HG02870 (cell line): ENCODE data around the gene ZNF747.

Source experiments
- ATAC-seq: cut with Tn5 transposase; IDR thresholded peaks from one replicate; pipeline ENCODE4 v1.9.1; 2021; ENCODE audit warnings: mild to moderate bottlenecking, moderate library complexity; ENCODE audit not compliant: unreplicated experiment

ZNF747 gene

GRCh38 chr16:30519120-30520049 lies 15.3 kb downstream of the ZNF747 start:
- no peak for ATAC-seq

GRCh38 chr16:30518552-30518951 lies 16.1 kb downstream of the ZNF747 start:
- no peak for ATAC-seq

- ATAC-seq = no peak
These were observed 19.4 kb downstream of the ZNF747 start for GRCh38 chr16:30515275-30515674.

GRCh38 chr16:30511509-30511908 lies 23.1 kb downstream of the ZNF747 start:
- ATAC-seq = no peak

- ATAC-seq = no peak
These were observed 24.2 kb downstream of the ZNF747 start for GRCh38 chr16:30510376-30510938.

- ATAC-seq = no peak
These were observed 25.4 kb downstream of the ZNF747 start for GRCh38 chr16:30509081-30509765.

GRCh38 chr16:30503403-30504296 lies 31.0 kb downstream of the ZNF747 start:
- ATAC-seq = no peak

- no peak for ATAC-seq
These were observed 35.4 kb downstream of the ZNF747 start for GRCh38 chr16:30499284-30499683.

- ATAC-seq = no peak
These were observed 39.9 kb downstream of the ZNF747 start for GRCh38 chr16:30494709-30495108.

- ATAC-seq = no peak
These were observed 40.6 kb downstream of the ZNF747 start for GRCh38 chr16:30493941-30494488.

GRCh38 chr16:30491744-30492308 lies 42.8 kb downstream of the ZNF747 start:
- no peak for ATAC-seq

GRCh38 chr16:30491229-30491628 lies 43.4 kb downstream of the ZNF747 start:
- ATAC-seq = no peak

- ATAC-seq = no peak
These were observed 44.4 kb downstream of the ZNF747 start for GRCh38 chr16:30490210-30490609.

- ATAC-seq = no peak
These were observed 45.7 kb downstream of the ZNF747 start for GRCh38 chr16:30488764-30489605.

GRCh38 chr16:30485818-30486436 lies 48.7 kb downstream of the ZNF747 start:
- ATAC-seq = no peak

GRCh38 chr16:30484887-30485286 lies 49.8 kb downstream of the ZNF747 start:
- ATAC-seq = no peak

- no peak for ATAC-seq
These were observed 52.3 kb downstream of the ZNF747 start for GRCh38 chr16:30482366-30482765.

GRCh38 chr16:30481381-30481780 lies 53.3 kb downstream of the ZNF747 start:
- no peak for ATAC-seq
